Transverse colon (tissue), 4 donors: Measurements from ENCODE around the gene DGKH. TPM values are rescaled to one million over a fixed set of nuclear protein-coding genes. Genes with fewer than 3 reads are reported as not detected.
"Not testable (repeated sequence)": the region's sequence is repeated elsewhere in the genome, so short reads cannot be mapped to it uniquely, and the experiment has no call there.

Experiments used
- DNase-seq: peaks from one replicate; pipeline ENCODE4 v3.0.0-alpha.2; 2019
- H3K27ac ChIP-seq, 4 donors: fragments of 200-600 bp; sonication (generic); 2 replicates each; pipeline ENCODE4 v1.5.1; 2016 to 2018; ENCODE audit warnings: inconsistent platforms in 4 of 4
- H3K27me3 ChIP-seq: fragments of 200-600 bp; sonication (generic); 2 replicates; pipeline ENCODE4 v1.5.1; 2017; ENCODE audit warnings: inconsistent platforms
- H3K36me3 ChIP-seq, 4 donors: fragments of 200-600 bp; sonication (generic); 2 replicates each; pipeline ENCODE4 v1.5.1; 2017 to 2019; ENCODE audit warnings: inconsistent platforms in 4 of 4
- H3K4me1 ChIP-seq, 4 donors: fragments of 200-600 bp; sonication (generic); 2 replicates each; pipeline ENCODE4 v1.5.1; 2017 to 2020; ENCODE audit warnings: inconsistent platforms in 4 of 4
- H3K4me3 ChIP-seq, 4 donors: fragments of 200-600 bp; sonication (generic); 1 replicate in 1 of 4; 2 replicates in 3 of 4; pipeline versions ENCODE4 v1.5.1 to v1.6.1; 2017 to 2019; ENCODE audit warnings: inconsistent platforms in 4 of 4
- H3K9me3 ChIP-seq, 2 donors: fragments of 200-600 bp; sonication (generic); 2 replicates each; pipeline ENCODE4 v1.5.1; 2017 to 2019; ENCODE audit warnings: inconsistent platforms in 2 of 2
- EP300 ChIP-seq: sonication (generic); formaldehyde crosslinking; IDR thresholded peaks from one replicate; pipeline ENCODE4 v1.6.1; 2017; ENCODE audit warnings: antibody characterized with exemption, low read depth
- POLR2A ChIP-seq: fragments of 450-650 bp; IDR thresholded peaks from one replicate; pipeline ENCODE4 v1.6.1; 2016; ENCODE audit warnings: antibody characterized with exemption, mild to moderate bottlenecking, moderate library complexity
- POLR2AphosphoS5 ChIP-seq, 3 donors: sonication (generic); formaldehyde crosslinking; IDR thresholded peaks; one replicate each; pipeline ENCODE4 v1.6.1; 2016; ENCODE audit warnings: antibody characterized with exemption in 3 of 3
- WGBS, 2 donors: methylation state at CpG; one replicate each; pipeline ENCODE4 v1.1.5; 2018; ENCODE audit warnings: low coverage in 1 of 2; 5-methylcytosine and 5-hydroxymethylcytosine counted together
- in situ Hi-C, 4 donors: fragments of 200-750 bp; cut with MboI; loops; one replicate each; pipeline versions ENCODE4 v1.15.0 to v1.15.1; 2017; ENCODE audit warnings: low sequenced_read_pairs in 3 of 4, low pct_ligation_motif_present in 1 of 4, low pct_unique_long_range_greater_than_20kb in 1 of 4
- intact Hi-C: fragments of 100-400 bp; cut with DNase I; formaldehyde crosslinking; loops from one replicate; pipeline ENCODE4 v1.15.1; 2023; ENCODE audit warnings: low total_unique reads
- total RNA-seq, 4 donors: library from RNA; depleted of rRNA; stranded (reverse); fragments of >200 nt; gene quantifications; one replicate each; pipeline ENCODE4 v1.1.0, GENCODE V29; 2016
- TF ChIP-seq, protein P1 (sequence below), 5 experiments: fragments of 200-600 bp in 3 of 5; fragments of 450-650 bp in 2 of 5; sonication (generic) in 3 of 5; IDR thresholded peaks; 1 replicate in 2 of 5; 2 replicates in 3 of 5; pipeline ENCODE4 v1.5.1; 2016 to 2017; ENCODE audit warnings: antibody characterized with exemption in 5 of 5, inconsistent platforms in 3 of 5, mild to moderate bottlenecking in 2 of 5, moderate library complexity in 1 of 5

DGKH gene
- total RNA-seq, 4 donors from 2014 or later, result 19.4 to 35.6 (median 25.0) TPM

DNA sequence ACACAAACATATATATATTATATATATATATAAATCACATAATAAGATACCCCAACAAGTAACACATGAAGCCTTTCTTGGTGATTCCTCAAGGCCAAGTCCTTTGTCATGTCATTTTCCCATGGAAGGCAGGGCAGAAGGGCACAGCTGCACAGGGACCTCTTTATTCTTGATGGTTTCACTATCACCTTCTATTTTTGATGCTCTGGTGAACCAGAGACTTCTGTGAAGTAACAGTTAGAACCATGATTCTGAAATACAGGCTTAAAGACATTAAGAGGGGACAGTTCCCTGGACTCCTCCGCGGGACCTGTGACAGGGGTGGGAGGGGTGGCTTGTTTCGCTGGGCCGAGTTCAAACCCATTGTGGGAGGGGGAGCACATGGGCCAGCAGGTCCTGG is 104.0 kb downstream of the DGKH start:
- intact Hi-C loops, result no loop called here
- Histone ChIP-seq H3K27me3 (no peaks in the 10 kb centered on the region), H3K4me1 (no peaks in the 10 kb centered on the region), H3K27ac (no peak overlapping the region), H3K4me3 (no peak overlapping the region), H3K9me3 (no peaks in the 10 kb centered on the region), H3K36me3 (peaks cover 0 to 19% (median 0%) of the 10 kb centered on the region in 4 donors)
- in situ Hi-C loops, result no loop called here
- DNase-seq, result no peak
- TF ChIP-seq POLR2AphosphoS5 (IDR thresholded peaks at IDR 0.05), result no peak
- no peak for TF ChIP-seq EP300
- TF ChIP-seq, protein P1, sequence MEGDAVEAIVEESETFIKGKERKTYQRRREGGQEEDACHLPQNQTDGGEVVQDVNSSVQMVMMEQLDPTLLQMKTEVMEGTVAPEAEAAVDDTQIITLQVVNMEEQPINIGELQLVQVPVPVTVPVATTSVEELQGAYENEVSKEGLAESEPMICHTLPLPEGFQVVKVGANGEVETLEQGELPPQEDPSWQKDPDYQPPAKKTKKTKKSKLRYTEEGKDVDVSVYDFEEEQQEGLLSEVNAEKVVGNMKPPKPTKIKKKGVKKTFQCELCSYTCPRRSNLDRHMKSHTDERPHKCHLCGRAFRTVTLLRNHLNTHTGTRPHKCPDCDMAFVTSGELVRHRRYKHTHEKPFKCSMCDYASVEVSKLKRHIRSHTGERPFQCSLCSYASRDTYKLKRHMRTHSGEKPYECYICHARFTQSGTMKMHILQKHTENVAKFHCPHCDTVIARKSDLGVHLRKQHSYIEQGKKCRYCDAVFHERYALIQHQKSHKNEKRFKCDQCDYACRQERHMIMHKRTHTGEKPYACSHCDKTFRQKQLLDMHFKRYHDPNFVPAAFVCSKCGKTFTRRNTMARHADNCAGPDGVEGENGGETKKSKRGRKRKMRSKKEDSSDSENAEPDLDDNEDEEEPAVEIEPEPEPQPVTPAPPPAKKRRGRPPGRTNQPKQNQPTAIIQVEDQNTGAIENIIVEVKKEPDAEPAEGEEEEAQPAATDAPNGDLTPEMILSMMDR (IDR thresholded peaks at IDR 0.05), result no peak
- TF ChIP-seq POLR2A, result no peak
- WGBS, 2 donors, result 100% methylated on average over 4 of the region's 4 CpGs; no CpG with 5 or more reads in 1 of the 2 donors

DNA sequence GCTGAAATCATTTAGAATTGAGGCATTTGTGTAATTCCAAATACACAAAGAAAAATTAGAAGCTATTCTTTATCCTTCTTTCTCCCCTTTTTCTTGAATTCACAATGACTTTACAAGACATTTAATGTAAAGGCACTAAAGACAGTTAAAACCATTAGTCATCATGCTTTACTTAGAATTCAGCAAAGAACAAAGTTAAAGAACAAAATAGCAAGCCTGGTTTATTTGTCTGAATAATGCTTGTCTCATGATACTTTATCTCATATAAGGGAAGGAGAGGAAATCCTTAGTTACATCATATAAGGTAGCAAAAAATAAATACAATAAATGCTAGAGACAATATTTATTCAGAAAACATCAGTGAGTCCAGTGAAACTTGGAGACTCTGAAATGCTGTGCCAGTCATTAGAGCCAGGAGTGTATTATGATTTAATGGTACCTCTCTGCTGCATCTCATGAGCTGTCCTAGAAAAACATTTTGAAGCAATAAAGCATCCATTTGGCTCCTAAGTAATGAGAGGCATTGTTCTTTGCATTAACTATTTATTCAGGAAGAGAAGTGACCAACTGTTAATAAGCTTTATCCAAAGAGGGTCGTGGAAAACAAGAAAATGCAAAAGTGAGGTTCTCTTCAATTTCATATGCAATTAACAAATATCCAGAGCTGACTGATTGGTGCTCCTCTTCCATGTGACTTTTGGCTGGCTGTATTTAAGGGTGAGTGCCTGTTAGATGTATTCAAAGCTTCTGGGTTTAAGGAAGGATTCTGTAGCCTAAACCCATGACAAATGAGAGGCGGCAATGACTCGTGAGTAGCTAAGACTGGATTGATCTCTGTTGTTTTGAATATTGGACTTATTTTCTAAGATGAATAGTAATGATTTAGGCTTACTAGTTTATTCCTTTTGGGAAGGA is 105.0 kb downstream of the DGKH start:
- 77 to 85% methylated on average over 3 of the region's 3 CpGs for WGBS, 2 donors

DNA sequence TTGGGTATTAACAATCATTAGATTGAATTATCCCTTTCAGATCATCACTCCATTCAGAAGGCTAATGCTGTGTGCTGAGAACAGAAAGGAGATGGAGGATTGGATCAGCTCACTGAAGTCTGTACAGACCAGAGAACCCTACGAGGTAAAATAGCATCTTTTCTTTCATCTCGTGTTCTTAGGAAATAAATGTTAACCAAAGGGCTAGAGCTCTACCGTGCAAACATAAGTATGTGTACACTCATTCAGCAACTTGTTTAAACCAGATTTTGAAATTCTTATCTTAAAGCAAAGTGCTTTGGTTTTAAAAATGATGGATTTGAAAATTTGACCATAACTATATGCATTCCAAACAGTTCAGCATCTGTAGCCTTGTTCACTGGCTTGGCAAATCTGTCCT is 106.8 kb downstream of the DGKH start:
- H3K4me1 ChIP-seq, result no peaks in the 10 kb centered on the region
- H3K4me3 ChIP-seq, result no peak overlapping the region
- H3K9me3 ChIP-seq, result no peaks in the 10 kb centered on the region
- 83 to 90% methylated on average over 3 of the region's 3 CpGs for WGBS, 2 donors
- no peak for DNase-seq
- intact Hi-C loops (no loop called here), in situ Hi-C loops (no loop called here)
- H3K27ac ChIP-seq, result no peak overlapping the region
- TF ChIP-seq POLR2AphosphoS5 (IDR thresholded peaks at IDR 0.05), result no peak
- TF ChIP-seq POLR2A, result no peak
- TF ChIP-seq, protein P1 (IDR thresholded peaks at IDR 0.05), result no peak
- no peak for TF ChIP-seq EP300
- H3K27me3 ChIP-seq, result no peaks in the 10 kb centered on the region
- H3K36me3 ChIP-seq, result peaks cover 0 to 28% (median 2%) of the 10 kb centered on the region in 4 donors

More for the DNA sequence above, 105.0 kb downstream of the DGKH start:
- Histone ChIP-seq H3K4me3 (no peak overlapping the region), H3K9me3 (no peaks in the 10 kb centered on the region), H3K27ac (no peak overlapping the region), H3K27me3 (no peaks in the 10 kb centered on the region), H3K36me3 (peaks cover 0 to 28% (median 0%) of the 10 kb centered on the region in 4 donors), H3K4me1 (no peaks in the 10 kb centered on the region)
- intact Hi-C loops (no loop called here), in situ Hi-C loops (no loop called here)
- TF ChIP-seq POLR2A, result no peak
- no peak for TF ChIP-seq POLR2AphosphoS5 (IDR thresholded peaks at IDR 0.05)
- TF ChIP-seq EP300, result no peak
- TF ChIP-seq, protein P1 (IDR thresholded peaks at IDR 0.05), result no peak
- no peak for DNase-seq

DNA sequence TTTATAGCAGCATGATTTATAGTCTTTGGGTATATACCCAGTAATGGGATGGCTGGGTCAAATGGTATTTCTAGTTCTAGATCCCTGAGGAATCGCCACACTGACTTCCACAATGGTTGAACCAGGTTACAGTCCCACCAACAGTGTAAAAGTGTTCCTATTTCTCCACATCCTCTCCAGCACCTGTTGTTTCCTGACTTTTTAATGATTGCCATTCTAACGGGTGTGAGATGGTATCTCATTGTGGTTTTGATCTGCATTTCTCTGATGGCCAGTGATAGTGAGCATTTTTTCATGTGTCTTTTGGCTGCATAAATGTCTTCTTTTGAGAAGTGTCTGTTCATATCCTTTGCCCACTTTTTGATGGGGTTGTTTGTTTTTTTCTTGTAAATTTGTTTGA is 114.9 kb downstream of the DGKH start:
- H3K27ac ChIP-seq, H3K4me1 ChIP-seq, H3K4me3 ChIP-seq, H3K9me3 ChIP-seq, H3K27me3 ChIP-seq, in situ Hi-C loops, intact Hi-C loops, DNase-seq: not testable (repeated sequence)
- peaks cover 0 to 19% (median 5%) of the 10 kb centered on the region in 4 donors for H3K36me3 ChIP-seq
- WGBS, 2 donors, result 96% methylated on average over 2 of the region's 2 CpGs; no CpG with 5 or more reads in 1 of the 2 donors

DNA sequence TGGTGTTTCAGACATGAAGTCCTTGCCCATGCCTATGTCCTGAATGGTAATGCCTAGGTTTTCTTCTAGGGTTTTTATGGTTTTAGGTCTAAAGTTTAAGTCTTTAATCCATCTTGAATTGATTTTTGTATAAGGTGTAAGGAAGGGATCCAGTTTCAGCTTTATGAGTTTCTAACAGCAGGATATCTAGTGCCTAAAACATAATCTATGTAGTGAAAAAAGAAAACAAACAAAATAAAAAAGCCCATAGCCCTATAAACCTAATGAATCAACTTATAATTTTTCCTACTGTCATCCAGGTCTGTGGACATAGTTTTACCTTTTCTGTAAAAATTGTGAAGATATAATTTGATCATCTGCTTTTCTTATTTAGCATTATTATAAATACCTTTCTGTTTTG is 115.5 kb downstream of the DGKH start:
- intact Hi-C loops, H3K9me3 ChIP-seq, DNase-seq, H3K4me3 ChIP-seq, H3K4me1 ChIP-seq, H3K27ac ChIP-seq, H3K27me3 ChIP-seq, in situ Hi-C loops: not testable (repeated sequence)
- peaks cover 0 to 24% (median 7%) of the 10 kb centered on the region in 4 donors for H3K36me3 ChIP-seq
